Stimulated activated CD8-positive, alpha-beta memory T cell treated with anti-CD3 and anti-CD28 coated beads, Interleukin-2, amount 100 ng/mL, for 1 hour (primary cell): Measurements from ENCODE around the gene PTMA.
"Not testable (repeated sequence)": the region's sequence is repeated elsewhere in the genome, so short reads cannot be mapped to it uniquely, and the experiment has no call there.

Experiments used
- DNase-seq, 2 donors: peaks; one replicate each; pipeline ENCODE4 v3.0.0-alpha.2; 2020; ENCODE audit warnings: low read depth in 2 of 2

PTMA gene

GRCh38 chr2:231716666-231717280, 8.4 kb downstream of the PTMA start:
- no peak for DNase-seq

DNA sequence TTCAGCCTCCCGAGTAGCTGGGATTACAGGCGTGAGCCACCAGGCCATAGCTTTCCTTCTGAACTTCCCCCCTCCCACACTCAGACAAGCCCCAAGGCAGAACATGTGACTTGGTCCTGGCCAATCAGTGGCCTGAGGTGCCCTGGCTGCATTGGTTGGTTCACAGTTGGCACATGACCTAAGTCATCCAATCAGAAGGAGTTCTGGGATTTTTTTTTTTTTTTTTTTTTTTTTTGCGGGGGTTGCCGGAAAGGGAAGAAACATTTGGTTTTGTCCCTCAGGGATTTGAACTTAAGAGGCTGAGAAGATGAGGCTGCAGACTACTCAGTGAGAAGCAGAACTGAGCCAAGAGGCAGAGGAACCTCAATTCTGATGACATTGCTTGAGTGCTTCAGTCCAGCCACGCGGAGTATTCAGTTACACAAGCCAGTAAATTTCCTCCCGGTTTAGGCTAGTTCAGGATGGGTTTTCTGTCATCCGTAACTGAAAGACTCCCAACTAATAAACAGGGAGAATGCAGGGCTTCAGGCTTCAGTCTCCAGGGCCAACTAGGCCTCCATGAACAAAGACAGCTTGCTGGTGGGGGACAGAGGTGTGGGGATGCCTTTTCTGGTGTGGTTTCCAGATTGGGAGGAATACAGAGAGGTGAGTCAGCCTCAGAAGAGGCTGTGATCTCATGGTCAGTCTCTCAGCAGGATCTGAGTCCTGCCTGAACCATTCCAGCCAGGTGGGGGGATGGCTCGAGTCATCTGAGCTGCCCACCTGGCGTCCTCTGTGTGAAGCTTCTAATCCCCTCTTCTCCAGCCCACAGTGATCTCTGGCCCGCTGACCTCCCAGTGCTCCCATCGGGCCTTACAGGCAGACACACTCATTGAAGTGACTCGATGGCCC, 9.2 kb downstream of the PTMA start:
- DNase-seq: no peak

GRCh38 chr2:231718799-231719198, 10.5 kb downstream of the PTMA start:
- no peak for DNase-seq

DNA sequence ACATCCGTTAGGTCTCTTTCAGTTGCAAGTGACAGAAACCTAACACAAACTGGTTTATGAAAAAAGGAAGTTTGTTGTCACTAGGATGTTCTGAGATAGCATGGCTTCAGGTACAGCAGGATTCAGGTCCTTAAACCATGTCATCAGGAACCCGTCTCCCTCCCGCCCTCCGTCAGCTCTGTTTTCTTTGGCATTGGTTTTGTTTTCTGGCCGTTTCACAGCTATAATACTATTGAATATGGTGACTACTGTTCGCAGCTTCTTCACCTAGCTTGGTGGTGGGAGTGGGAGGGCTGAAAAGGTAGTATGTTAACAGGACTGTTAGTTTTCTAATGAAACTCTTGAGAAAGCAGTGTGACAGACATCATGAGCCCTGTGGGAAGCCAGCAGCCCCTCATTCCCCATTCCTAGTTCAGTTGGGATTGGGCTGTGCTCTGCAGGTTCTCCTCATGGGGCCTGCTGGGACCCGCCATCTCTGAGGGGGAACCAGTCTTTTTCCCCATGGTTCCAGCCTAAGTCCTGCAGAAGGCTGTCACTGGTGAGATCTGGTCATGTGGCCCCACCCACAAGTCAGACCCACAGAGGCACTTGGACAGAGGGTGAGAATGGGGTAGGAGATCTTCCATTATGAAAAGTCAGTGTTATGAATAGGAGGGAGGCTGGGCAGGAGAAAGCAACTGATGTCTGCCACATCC, 12.1 kb downstream of the PTMA start:
- no peak for DNase-seq

GRCh38 chr2:231720987-231721966, 13.0 kb downstream of the PTMA start:
- DNase-seq: no peak

GRCh38 chr2:231722721-231723307, 14.5 kb downstream of the PTMA start:
- DNase-seq: no peak

GRCh38 chr2:231725476-231725875, 17.2 kb downstream of the PTMA start:
- no peak for DNase-seq

DNA sequence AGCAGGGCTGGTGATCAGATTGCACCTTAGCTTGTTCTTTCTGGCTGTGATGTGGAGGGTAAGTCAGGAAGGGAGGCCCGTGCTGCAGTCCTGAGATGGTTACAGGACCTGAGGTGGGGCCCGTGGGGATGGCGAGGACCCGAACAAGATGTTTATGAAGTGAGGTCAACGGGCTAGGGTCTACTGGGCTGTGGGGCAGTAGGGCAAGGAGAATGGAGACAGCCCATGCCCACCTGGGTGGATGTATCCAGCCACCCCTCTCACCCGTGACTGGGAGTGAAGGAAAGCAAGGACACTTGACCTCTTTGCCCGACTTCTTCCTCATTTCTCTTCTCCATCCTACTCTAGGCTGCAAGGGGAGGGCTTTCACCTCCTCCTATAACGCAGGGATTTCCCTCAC, 18.0 kb downstream of the PTMA start:
- no peak for DNase-seq

GRCh38 chr2:231727621-231728020, 19.3 kb downstream of the PTMA start:
- no peak for DNase-seq

DNA sequence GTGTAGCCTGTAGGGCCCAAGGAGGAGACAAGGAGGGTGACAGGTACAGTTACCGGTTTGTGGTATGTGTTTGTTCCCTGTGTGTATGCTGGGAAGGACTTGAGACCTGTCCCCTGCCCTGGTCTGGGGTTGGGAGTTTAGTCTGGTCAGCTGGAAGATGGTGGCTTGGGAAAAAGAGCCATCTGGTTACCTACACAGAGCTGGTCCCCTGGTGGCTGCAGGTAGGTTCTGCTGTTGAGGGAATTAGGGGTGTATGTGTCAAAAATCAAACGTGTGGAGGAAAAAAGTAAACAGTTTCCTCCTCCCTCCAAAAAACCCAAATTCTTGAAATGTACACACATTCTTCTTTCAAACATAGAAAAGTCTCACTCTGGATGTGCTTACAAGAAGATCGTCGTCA, 24.3 kb downstream of the PTMA start:
- no peak for DNase-seq

GRCh38 chr2:231737761-231738160, 29.4 kb downstream of the PTMA start:
- no peak for DNase-seq

GRCh38 chr2:231743376-231744116, 35.2 kb downstream of the PTMA start:
- no peak for DNase-seq

- no peak for DNase-seq
Measured at GRCh38 chr2:231745303-231746038, 37.1 kb downstream of the PTMA start.

DNA sequence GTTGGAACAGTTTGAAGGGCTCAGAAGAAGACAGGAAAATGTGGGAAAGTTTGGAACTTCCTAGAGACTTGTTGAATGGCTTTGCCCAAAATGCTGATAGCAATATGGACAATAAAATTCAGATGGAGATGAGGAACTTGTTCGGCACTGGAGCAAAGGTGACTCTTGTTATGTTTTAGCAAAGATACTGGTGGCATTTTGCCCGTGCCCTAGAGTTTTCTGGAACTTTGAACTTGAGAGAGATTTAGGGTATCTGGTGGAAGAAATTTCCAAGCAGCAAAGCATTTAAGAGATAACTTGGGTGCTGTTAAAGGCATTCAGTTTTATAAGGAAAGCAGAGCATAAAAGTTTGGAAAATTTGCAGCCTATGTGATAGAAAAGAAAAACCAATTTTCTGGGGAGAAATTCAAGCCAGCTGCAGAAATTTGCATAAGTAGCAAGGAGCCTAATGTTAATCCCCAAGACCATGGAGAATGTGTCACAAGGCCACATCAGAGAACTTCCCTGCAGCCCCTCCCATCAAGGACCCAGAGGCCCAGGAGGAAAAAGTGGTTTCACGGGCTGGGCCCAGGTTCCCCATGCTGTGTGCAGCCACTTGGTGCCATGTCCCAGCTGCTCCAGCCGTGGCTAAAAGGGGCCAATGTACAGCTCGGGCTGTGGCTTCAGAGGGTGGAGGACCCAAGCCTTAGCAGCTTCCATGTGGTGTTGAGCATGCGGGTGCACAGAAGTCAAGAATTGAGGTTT, 40.0 kb downstream of the PTMA start:
- not testable (repeated sequence) for DNase-seq

DNA sequence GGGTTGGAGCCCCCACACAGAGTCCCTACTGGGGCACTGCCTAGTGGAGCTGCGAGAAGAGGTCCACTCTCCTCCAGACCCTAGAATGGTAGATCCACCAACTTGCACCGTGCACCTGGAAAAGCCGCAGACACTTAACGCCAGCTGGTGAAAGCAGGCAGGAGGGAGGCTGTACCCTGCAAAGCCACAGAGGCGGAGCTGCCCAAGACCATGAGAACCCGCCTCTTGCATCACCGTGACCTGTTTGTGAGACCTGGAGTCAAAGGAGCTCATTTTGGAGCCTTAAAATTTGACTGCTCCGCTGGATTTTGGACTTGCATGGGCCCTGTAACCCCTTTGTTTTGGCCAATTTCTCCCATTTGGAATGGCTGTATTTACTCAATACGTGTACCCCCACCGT, 40.7 kb downstream of the PTMA start:
- DNase-seq: not testable (repeated sequence)

DNA sequence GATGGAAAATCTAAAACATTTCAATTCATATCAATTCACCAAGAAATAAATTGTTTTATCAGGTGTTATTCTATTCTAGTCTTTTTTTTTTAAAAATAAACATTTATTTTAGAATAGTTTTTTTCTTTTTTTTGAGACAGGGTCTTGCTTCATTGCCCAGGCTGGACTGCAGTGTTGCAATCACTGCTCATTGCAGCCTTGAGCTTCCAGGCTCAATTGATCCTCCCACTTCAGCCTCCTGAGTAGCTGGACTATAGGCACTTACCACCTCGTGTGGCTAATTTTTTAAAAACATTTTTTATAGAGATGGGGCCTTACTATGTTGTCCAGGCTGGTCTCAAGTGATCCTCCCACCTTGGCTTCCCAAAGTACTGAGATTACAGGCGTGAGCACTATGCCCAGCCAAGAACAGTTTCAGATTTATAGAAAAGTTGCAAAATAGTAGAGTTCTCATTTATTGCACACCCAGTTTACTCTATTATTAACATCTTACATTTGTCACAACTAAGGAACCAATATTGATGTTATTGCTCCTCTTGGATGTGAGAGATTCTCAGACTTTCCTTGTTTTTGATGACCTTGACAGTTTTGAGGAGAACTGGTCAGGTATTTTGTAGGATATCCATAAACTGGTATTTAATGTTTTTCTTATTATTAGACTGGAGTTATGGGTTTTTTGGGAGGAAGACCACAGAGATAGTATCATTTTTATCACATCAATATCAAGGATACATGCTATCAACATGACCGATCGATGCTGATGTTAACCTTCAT, 42.9 kb downstream of the PTMA start:
- no peak for DNase-seq

- DNase-seq: no peak
Measured at GRCh38 chr2:231752061-231752460, 43.7 kb downstream of the PTMA start.

DNA sequence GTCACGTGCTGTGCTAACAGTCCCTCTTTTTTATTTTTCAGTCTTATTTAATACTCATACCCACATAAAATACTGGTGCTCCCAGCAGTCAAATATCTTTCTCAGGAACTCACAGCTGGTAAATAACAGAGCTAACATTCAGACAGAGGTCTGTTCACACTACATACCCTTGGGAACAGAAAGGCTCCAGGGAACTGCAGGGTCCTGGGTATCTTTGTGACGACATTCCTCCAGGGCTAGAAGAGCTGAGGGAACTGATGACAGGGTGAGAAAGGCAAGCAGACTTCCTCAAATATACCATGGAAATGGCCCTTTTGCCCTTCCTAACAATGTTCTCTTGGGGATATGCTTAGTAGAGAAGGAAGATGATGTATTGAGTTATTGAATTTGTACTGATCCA, 53.4 kb downstream of the PTMA start:
- DNase-seq: no peak
